Subcutaneous abdominal adipose tissue (tissue), 5 donors: ENCODE measurements around the gene MBOAT2.

ENCODE experiments used
- H3K27ac ChIP-seq: one replicate; pipeline ENCODE4 v1.7.0; 2013; ENCODE audit warnings: low read depth, mild to moderate bottlenecking, inconsistent platforms, low read length, moderate library complexity
- H3K27me3 ChIP-seq, 5 donors: one replicate each; pipeline ENCODE4 v1.7.0; 2013; ENCODE audit warnings: low read length in 5 of 5, inconsistent platforms in 1 of 5; ENCODE audit not compliant: control insufficient read depth in 5 of 5, insufficient read depth in 4 of 5
- H3K36me3 ChIP-seq, 5 donors: one replicate each; pipeline ENCODE4 v1.7.0; 2013; ENCODE audit warnings: low read length in 5 of 5; ENCODE audit not compliant: control insufficient read depth in 5 of 5, insufficient read depth in 5 of 5
- H3K4me1 ChIP-seq, 5 donors: one replicate each; pipeline ENCODE4 v1.7.0; 2013; ENCODE audit warnings: low read length in 5 of 5, mild to moderate bottlenecking in 3 of 5, moderate library complexity in 1 of 5; ENCODE audit not compliant: control insufficient read depth in 5 of 5, insufficient read depth in 5 of 5
- H3K4me3 ChIP-seq, 5 donors: one replicate each; pipeline ENCODE4 v1.7.0; 2013; ENCODE audit warnings: low read length in 5 of 5, low read depth in 1 of 5
- H3K9ac ChIP-seq, 5 donors: one replicate each; pipeline ENCODE4 v1.7.0; 2013; ENCODE audit warnings: low read length in 5 of 5, mild to moderate bottlenecking in 4 of 5, moderate library complexity in 3 of 5
- H3K9me3 ChIP-seq, 5 donors: one replicate each; pipeline ENCODE4 v1.7.0; 2013; ENCODE audit warnings: low read length in 5 of 5; ENCODE audit not compliant: control insufficient read depth in 5 of 5
- donor health status: healthy.
- donor health status: healthy.
- donor health status: healthy.
- donor health status: healthy.
- donor health status: healthy.

Gene MBOAT2

DNA sequence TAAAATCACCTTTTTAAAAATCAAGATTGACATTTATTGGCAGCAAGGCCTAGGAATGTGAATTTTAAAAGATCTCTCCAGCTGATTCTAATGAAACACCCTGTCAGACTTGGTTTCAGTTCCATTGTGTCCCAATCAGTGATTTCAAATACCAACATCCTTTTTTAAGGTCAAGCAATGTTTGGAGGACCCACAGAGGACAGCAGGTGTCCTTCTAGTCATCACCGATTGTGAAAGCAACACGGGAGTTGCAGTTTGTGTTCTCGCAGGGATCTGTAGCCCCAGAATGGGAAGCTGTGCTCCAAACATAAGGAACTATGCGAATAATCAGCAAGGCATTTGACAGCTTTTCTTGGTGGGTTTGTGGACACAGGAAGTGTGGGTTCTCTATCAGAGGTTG lies 161.6 kb downstream of the MBOAT2 start:
- H3K27ac ChIP-seq: no peak overlapping the region
- no peak overlapping the region for H3K4me3 ChIP-seq
- peaks cover 0 to 9% (median 6%) of the 10 kb centered on the region in 5 donors for H3K27me3 ChIP-seq
- no peaks in the 10 kb centered on the region for H3K36me3 ChIP-seq
- H3K9me3 ChIP-seq: no peaks in the 10 kb centered on the region
- no peak overlapping the region for H3K9ac ChIP-seq
- H3K4me1 ChIP-seq: peaks cover 0 to 5% (median 4%) of the 10 kb centered on the region in 5 donors

DNA sequence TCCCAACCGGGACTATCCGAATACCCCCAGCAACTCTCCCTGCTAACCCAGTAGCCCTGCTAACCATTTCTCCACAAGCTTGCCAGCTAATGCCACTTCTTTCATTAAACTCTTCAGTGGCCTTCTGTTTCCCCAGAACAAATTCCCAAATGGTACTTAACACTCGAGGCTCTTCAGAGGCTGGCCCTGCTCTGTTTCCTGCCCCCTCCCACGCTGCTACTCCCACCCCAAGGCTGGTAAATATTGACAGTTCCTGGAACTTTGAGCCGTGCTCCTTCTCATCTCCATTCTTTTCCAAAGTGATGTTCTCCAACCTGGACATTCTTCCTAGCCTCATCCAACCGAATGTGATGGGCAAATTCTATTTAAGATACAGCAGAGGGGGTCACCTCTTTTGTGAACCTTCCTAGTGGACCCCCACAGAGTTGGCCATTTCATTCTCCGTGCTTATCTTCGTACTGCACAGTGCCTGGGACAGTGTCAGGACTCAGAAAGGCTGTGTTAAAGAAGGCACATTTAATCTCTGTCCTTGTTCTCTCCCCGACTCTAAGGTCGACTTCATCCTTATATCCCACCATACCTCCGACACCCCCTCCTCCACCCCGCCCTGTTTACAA lies 162.9 kb downstream of the MBOAT2 start:
- no peak overlapping the region for H3K4me3 ChIP-seq
- H3K27ac ChIP-seq: no peak overlapping the region
- H3K4me1 ChIP-seq: peaks cover 3 to 17% (median 17%) of the 10 kb centered on the region in 5 donors
- H3K27me3 ChIP-seq: peaks cover 0 to 6% (median under 1%) of the 10 kb centered on the region in 5 donors
- H3K36me3 ChIP-seq: no peaks in the 10 kb centered on the region
- no peak overlapping the region for H3K9ac ChIP-seq
- no peaks in the 10 kb centered on the region for H3K9me3 ChIP-seq

DNA sequence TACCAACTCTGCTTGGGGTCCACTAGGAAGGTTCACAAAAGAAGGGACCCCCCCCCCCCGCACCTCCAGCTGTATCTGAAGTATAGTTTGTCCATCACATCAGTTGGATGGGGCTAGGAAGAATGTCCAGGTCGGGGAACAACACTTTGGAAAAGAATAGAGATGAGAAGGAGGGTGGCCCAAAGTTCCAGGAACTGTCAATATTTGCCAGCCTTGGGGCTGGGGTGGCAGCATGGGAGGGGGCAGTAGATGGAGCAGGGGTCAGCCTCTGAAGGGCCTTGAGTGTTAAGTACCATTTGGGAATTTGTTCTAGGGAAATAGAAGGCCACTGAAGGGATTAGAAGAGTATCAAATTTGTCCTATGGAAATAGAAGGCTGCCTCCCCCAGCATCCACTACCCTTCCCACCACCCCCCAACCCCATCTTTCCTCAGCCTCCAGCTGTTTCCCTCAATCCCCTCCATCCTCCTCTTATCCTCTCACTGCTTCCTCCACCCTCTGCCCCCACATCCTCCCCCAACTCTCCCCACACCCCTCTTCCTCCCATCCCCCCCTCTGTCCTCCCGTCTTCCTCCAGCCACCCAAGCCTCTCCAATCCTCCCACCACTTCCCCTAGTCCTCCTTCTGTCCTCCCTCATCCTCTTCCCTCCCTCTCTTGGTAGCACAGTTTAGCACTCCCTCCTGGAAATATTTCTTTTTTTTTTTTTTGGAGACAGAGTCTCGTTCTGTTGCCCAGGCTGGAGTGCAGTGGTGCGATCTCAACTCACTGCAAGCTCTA lies 164.1 kb downstream of the MBOAT2 start:
- Histone ChIP-seq H3K4me1 (peaks cover 6 to 30% (median 29%) of the 10 kb centered on the region in 5 donors), H3K4me3 (no peak overlapping the region), H3K36me3 (no peaks in the 10 kb centered on the region), H3K9ac (no peak overlapping the region), H3K27me3 (peaks cover 0 to 2% (median 0%) of the 10 kb centered on the region in 5 donors), H3K9me3 (no peaks in the 10 kb centered on the region), H3K27ac (no peak overlapping the region)

DNA sequence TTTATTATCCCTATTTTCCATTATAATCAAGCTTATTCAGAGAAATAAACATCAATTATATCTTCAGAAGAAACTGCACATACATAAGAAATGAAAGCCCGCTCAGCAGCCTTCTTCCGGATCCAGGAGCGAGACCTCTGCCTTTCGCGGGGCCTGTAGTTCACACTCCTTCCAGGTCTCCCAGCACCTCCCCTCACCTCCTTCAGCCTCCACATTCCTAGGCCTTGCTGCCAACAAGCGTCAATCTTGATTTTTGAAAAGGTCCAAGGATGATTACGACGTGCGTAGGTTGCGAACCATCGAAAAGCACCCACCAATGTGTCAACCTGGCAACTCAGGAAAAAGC lies 165.7 kb downstream of the MBOAT2 start:
- Histone ChIP-seq H3K9me3 (no peaks in the 10 kb centered on the region), H3K36me3 (no peaks in the 10 kb centered on the region), H3K4me1 (peaks cover 6 to 43% (median 36%) of the 10 kb centered on the region in 5 donors), H3K9ac (peak overlapping the region in 3 of 5 donors; percentile 23 to 60 (median 24)), H3K4me3 (peak overlapping the region; percentile 61 to 95 (median 94)), H3K27ac (no peak overlapping the region), H3K27me3 (peaks cover 0 to 2% (median 0%) of the 10 kb centered on the region in 5 donors)

DNA sequence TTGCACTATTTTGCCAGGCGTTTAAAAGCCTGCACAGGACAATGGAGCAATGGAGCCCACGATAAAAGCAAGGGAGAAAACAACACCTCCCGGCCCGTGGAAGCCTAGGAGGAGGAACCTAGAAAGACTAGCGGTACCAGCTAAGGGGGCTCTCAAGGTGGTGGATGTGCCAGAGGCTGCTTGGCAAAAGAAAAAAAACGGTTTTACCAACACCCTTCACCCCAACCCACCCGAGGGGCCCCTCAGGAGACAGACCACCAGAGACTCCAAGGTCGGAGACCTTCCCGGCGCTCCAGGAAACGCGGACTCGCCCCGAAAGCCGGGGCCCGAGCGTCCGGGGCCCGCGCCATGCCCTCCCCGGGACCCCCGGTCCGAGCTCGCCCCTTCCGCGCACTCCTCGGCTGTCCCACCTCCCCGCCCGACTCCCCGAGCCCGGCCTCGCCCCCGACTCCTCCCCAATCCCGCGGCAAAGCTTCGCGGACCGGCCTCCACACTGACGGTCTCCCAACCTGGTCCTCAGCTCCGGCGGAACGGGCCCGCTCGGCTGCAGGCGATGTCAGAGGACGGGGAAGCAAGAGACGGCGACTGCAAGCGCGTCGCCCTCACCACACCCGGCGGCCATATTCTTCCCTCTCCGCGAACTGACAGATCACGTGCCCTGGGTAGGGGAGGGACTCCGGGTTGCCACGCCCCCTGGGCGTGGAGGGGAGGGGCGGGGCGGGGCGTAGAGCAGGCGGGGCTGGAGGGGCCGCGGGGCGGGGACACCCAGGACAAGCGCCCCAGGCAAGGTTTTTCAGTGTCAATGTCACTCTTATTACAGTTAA lies 166.3 kb downstream of the MBOAT2 start, which contains the start of gene KIDINS220:
KIDINS220 (minus strand) TSS at position 643 of the 824 bp plus-strand sequence. CDS start 10,520 bp downstream, outside the sequence.
- H3K9ac ChIP-seq: peak within 1 kb of the TSS; percentile 28 to 95 (median 89)
- H3K36me3 ChIP-seq: no peaks in the 10 kb centered on the region
- H3K9me3 ChIP-seq: no peaks in the 10 kb centered on the region
- H3K4me3 ChIP-seq: peak within 1 kb of the TSS; percentile 92 to 95 (median 94)
- peak within 1 kb of the TSS; percentile 30 for H3K27ac ChIP-seq
- peaks cover 6 to 43% (median 36%) of the 10 kb centered on the region in 5 donors for H3K4me1 ChIP-seq
- H3K27me3 ChIP-seq: peaks cover 0 to 2% (median 0%) of the 10 kb centered on the region in 5 donors

DNA sequence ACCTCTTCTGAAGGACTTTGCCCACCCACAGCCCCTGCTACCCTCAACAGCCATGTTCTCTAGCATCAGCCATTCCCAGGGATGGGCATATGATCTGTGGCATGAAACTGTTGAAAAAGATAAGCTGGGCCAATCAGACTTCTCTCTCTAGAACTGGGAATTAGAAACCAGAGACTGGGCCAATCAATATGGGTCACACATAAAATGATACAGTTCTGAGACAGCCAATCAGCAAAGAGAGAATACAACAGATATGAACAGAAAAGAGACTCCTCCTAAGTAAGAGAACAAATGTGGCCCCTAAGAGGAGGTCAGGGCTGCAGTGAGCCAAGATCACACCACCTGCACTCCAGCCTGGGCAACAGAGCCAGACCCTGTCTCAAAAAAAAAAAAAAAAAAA lies 168.2 kb downstream of the MBOAT2 start:
- Histone ChIP-seq H3K27me3 (no peaks in the 10 kb centered on the region), H3K4me1 (peaks cover 6 to 43% (median 36%) of the 10 kb centered on the region in 5 donors), H3K9ac (no peak overlapping the region), H3K9me3 (no peaks in the 10 kb centered on the region), H3K36me3 (no peaks in the 10 kb centered on the region), H3K4me3 (peak overlapping the region in 1 of 5 donors; percentile 16), H3K27ac (no peak overlapping the region)

DNA sequence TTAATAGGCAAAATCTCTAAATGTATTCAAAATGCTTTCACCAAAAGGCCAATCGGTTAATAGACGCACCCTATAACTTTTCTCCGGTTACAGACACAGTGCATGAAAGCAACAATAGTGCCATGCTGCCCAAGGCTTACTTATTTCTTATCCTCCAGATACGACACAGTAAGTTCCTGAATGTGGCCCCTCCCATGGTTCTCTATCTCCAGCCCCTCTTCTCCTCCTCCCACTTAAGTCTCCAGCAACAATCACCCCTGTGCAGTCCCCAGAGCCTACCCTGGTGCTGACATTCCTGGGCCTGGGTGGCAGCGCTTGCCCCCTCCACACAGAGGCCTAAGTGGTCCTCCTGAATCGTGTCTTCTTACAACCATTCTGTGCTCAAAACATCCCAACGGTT lies 169.6 kb downstream of the MBOAT2 start:
- peaks cover 6 to 43% (median 36%) of the 10 kb centered on the region in 5 donors for H3K4me1 ChIP-seq

DNA sequence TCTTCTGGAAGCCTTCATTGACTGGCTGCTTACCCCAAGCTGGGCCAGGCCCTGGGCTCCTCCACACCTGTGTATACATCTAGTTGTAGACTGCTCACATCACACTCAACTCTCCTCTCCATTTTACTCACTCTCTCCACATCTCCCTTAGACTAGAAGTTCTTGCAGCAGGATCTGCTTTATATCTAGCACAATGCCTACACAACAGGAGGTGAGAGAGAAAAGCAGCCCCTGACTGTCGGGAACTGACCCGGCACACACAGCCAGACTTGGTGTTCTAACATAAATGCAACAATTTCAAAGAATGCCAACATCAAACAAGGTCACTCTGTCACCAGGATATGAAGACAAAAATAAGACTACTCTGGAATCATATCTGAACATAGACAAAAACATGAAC lies 172.0 kb downstream of the MBOAT2 start:
- Histone ChIP-seq H3K9me3 (no peaks in the 10 kb centered on the region), H3K4me3 (no peak overlapping the region), H3K27ac (no peak overlapping the region), H3K27me3 (no peaks in the 10 kb centered on the region), H3K9ac (no peak overlapping the region), H3K4me1 (peaks cover 6 to 36% (median 28%) of the 10 kb centered on the region in 5 donors), H3K36me3 (peaks cover 0 to 5% (median 0%) of the 10 kb centered on the region in 5 donors)

More for the DNA sequence above, 169.6 kb downstream of the MBOAT2 start:
- Histone ChIP-seq H3K36me3 (no peaks in the 10 kb centered on the region), H3K27me3 (no peaks in the 10 kb centered on the region), H3K27ac (no peak overlapping the region), H3K4me3 (no peak overlapping the region), H3K9ac (no peak overlapping the region), H3K9me3 (no peaks in the 10 kb centered on the region)

DNA sequence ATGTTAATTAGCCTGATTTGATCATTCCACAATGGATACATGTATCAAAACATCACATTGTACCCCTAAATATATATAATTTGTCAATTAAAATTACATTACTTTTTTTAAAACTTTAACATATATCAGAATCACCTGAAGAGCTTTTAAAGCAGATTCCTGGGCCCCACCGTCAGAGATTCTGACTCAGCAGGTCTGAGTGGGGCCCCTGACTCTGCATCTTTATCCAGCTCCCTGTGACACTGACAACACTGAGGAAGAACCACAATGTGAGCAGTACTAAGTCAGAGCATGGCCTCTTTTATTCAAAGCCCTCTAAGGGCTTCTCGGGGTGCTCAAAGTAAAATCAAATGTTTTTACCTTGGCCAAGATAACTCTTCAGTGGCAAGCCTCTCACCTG lies 175.8 kb downstream of the MBOAT2 start:
- H3K36me3 ChIP-seq: peaks cover 0 to 15% (median 8%) of the 10 kb centered on the region in 5 donors
- no peaks in the 10 kb centered on the region for H3K27me3 ChIP-seq
- no peaks in the 10 kb centered on the region for H3K9me3 ChIP-seq
- no peak overlapping the region for H3K4me3 ChIP-seq
- no peak overlapping the region for H3K9ac ChIP-seq
- H3K27ac ChIP-seq: no peak overlapping the region
- no peaks in the 10 kb centered on the region for H3K4me1 ChIP-seq
